ENCODE results near the gene PRKCH.

DNA sequence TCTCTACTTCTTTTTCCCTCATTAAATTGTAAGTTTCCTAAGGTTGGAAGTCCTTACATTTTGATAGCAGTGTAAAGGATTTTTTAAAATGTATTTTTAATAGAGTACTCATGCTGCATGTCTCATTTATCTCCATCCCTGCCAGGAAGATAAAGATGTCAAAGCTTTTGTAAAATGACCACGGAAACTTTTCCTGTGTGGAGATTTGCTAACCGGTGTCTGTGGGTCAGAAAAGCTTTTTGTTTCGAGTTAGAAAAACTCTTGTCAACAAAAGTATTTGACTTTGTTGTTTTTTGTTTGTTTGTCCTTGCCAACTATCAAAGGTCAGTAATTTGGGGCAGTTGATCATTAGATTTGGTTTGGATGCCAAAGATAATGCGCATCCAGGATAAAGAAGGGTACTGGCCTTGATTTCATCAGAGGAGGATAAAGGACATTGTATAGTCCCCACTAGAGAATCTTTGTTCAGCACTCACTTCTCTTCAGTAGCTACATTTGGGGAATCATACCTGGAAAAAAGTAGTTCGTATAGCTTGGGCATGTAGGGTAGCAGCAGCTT lies 217.2 kb downstream of the PRKCH start:
- TF ChIP-seq, protein P1, sequence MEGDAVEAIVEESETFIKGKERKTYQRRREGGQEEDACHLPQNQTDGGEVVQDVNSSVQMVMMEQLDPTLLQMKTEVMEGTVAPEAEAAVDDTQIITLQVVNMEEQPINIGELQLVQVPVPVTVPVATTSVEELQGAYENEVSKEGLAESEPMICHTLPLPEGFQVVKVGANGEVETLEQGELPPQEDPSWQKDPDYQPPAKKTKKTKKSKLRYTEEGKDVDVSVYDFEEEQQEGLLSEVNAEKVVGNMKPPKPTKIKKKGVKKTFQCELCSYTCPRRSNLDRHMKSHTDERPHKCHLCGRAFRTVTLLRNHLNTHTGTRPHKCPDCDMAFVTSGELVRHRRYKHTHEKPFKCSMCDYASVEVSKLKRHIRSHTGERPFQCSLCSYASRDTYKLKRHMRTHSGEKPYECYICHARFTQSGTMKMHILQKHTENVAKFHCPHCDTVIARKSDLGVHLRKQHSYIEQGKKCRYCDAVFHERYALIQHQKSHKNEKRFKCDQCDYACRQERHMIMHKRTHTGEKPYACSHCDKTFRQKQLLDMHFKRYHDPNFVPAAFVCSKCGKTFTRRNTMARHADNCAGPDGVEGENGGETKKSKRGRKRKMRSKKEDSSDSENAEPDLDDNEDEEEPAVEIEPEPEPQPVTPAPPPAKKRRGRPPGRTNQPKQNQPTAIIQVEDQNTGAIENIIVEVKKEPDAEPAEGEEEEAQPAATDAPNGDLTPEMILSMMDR (conservative IDR thresholded peaks at IDR 0.05; ENCODE audit: low read length), result no peak
- no peak for TF ChIP-seq EZH2phosphoT487 (IDR thresholded peaks at IDR 0.05; ENCODE audit: borderline replicate concordance, low read depth, low read length)
